Trophoblast cell (in vitro differentiated cells and primary cell): ENCODE data around the gene NRBP1.
A peak's percentile ranks its signal among the peaks of the same experiment; 100 is the strongest.

Experiments
- DNase-seq, 2 donors: peaks; one replicate each; pipeline ENCODE4 v3.0.0-alpha.2; 2016
- H2AFZ ChIP-seq: 2 replicates; pipeline ENCODE4 v1.6.1; 2013; ENCODE audit warnings: low read length, moderate library complexity, mild to moderate bottlenecking; ENCODE audit not compliant: insufficient read depth, poor library complexity
- H2AK5ac ChIP-seq: 2 replicates; pipeline ENCODE4 v1.6.1; 2013; ENCODE audit warnings: mild to moderate bottlenecking, low read length
- H2BK120ac ChIP-seq: 2 replicates; pipeline ENCODE4 v1.6.1; 2013; ENCODE audit warnings: low read length, mild to moderate bottlenecking, moderate library complexity; ENCODE audit not compliant: insufficient read depth, poor library complexity
- H2BK12ac ChIP-seq: 2 replicates; pipeline ENCODE4 v1.6.1; 2013; ENCODE audit warnings: mild to moderate bottlenecking, low read length, moderate library complexity
- H2BK5ac ChIP-seq: 2 replicates; pipeline ENCODE4 v1.6.1; 2013; ENCODE audit warnings: low read length, low read depth, moderate library complexity, mild to moderate bottlenecking; ENCODE audit not compliant: poor library complexity
- H3K14ac ChIP-seq: 2 replicates; pipeline ENCODE4 v1.6.1; 2013; ENCODE audit warnings: mild to moderate bottlenecking, low read length
- H3K18ac ChIP-seq: 2 replicates; pipeline ENCODE4 v1.6.1; 2013; ENCODE audit warnings: mild to moderate bottlenecking, low read length
- H3K23ac ChIP-seq: 2 replicates; pipeline ENCODE4 v1.6.1; 2013; ENCODE audit warnings: low read length
- H3K27ac ChIP-seq: 2 replicates; pipeline ENCODE4 v1.5.1; 2013; ENCODE audit warnings: low read depth, mild to moderate bottlenecking, inconsistent platforms, low read length, moderate library complexity
- H3K27me3 ChIP-seq: 2 replicates; pipeline ENCODE4 v1.6.1; 2013; ENCODE audit warnings: inconsistent platforms, mild to moderate bottlenecking, low read length, moderate library complexity; ENCODE audit not compliant: insufficient read depth
- H3K36me3 ChIP-seq, 2 experiments: 1 replicate in 1 of 2; 2 replicates in 1 of 2; pipeline ENCODE4 v1.6.1; 2013; ENCODE audit warnings: low read length in 2 of 2, mild to moderate bottlenecking in 2 of 2, moderate library complexity in 1 of 2; ENCODE audit not compliant: insufficient read depth in 2 of 2, control insufficient read depth in 1 of 2
- H3K4ac ChIP-seq: 2 replicates; pipeline ENCODE4 v1.6.1; 2013; ENCODE audit warnings: low read depth, mild to moderate bottlenecking, low read length, moderate library complexity
- H3K4me1 ChIP-seq, 2 experiments: 1 replicate in 1 of 2; 2 replicates in 1 of 2; pipeline ENCODE4 v1.6.1; 2013; ENCODE audit warnings: low read length in 2 of 2, mild to moderate bottlenecking in 2 of 2, moderate library complexity in 1 of 2; ENCODE audit not compliant: insufficient read depth in 2 of 2, control insufficient read depth in 1 of 2
- H3K4me2 ChIP-seq: 2 replicates; pipeline ENCODE4 v1.6.1; 2013; ENCODE audit warnings: inconsistent platforms, mild to moderate bottlenecking, low read length, moderate library complexity
- H3K4me3 ChIP-seq: 2 replicates; pipeline ENCODE4 v1.5.1; 2013; ENCODE audit warnings: mild to moderate bottlenecking, low read depth, low read length, inconsistent platforms
- H3K79me1 ChIP-seq: one replicate; pipeline ENCODE4 v1.6.1; 2013; ENCODE audit warnings: low read length
- H3K79me2 ChIP-seq: 2 replicates; pipeline ENCODE4 v1.6.1; 2013; ENCODE audit warnings: low read length, mild to moderate bottlenecking; ENCODE audit not compliant: control insufficient read depth, insufficient read depth, poor library complexity
- H3K9ac ChIP-seq: 2 replicates; pipeline ENCODE4 v1.6.1; 2013; ENCODE audit warnings: mild to moderate bottlenecking, low read length
- H3K9me3 ChIP-seq: 2 replicates; pipeline ENCODE4 v1.6.1; 2013; ENCODE audit warnings: low read depth, mild to moderate bottlenecking, control low read depth, inconsistent platforms, low read length; ENCODE audit not compliant: insufficient read depth
- H4K12ac ChIP-seq: 2 replicates; pipeline ENCODE4 v1.6.1; 2013; ENCODE audit warnings: low read depth, mild to moderate bottlenecking, low read length, moderate library complexity
- H4K8ac ChIP-seq: 2 replicates; pipeline ENCODE4 v1.6.1; 2013; ENCODE audit warnings: low read depth, mild to moderate bottlenecking, low read length, moderate library complexity
- H4K91ac ChIP-seq: one replicate; pipeline ENCODE4 v1.6.1; 2013; ENCODE audit warnings: low read depth, mild to moderate bottlenecking, low read length, moderate library complexity
- WGBS: extraction: QIAGEN DNeasy Blood & Tissue Kit; methylation state at CpG from one replicate; pipeline ENCODE4 v1.1.7; 2013; ENCODE audit warnings: missing lambda C conversion rate; ENCODE audit not compliant: insufficient read length, insufficient coverage; ENCODE audit errors: extremely low coverage; 5-methylcytosine and 5-hydroxymethylcytosine counted together

The NRBP1 gene

GRCh38 chr2:27441958-27442919 lies 13.8 kb downstream of the NRBP1 start, which contains the start of gene KRTCAP3:
Gene KRTCAP3 (plus strand): TSS chr2:27442381. CDS start chr2:27442413, 32 bp downstream.
- H4K8ac ChIP-seq, result peak within 1 kb of the TSS; percentile 82
- H3K4me1 ChIP-seq, result peaks cover 2 to 12% of the 10 kb centered on the region in 2 experiments
- peak within 1 kb of the TSS; percentile 71 for H3K4me3 ChIP-seq
- H3K27me3 ChIP-seq, result no peaks in the 10 kb centered on the region
- peak within 1 kb of the TSS; percentile 46 for H2BK12ac ChIP-seq
- peak within 1 kb of the TSS; percentile 92 for H2AFZ ChIP-seq
- H3K27ac ChIP-seq, result peak within 1 kb of the TSS; percentile 14
- H4K91ac ChIP-seq, result peak within 1 kb of the TSS; percentile 72
- peak within 1 kb of the TSS; percentile 72 for H3K4me2 ChIP-seq
- peaks cover 32 to 42% of the 10 kb centered on the region in 2 experiments for H3K36me3 ChIP-seq
- H3K9ac ChIP-seq, result peak within 1 kb of the TSS; percentile 10
- H4K12ac ChIP-seq, result peak within 1 kb of the TSS; percentile 88
- H3K79me2 ChIP-seq, result peaks cover 3% of the 10 kb centered on the region
- peak within 1 kb of the TSS; percentile 94 for H3K14ac ChIP-seq
- peak within 1 kb of the TSS; percentile 93 for H3K18ac ChIP-seq
- H3K79me1 ChIP-seq, result peaks cover 6% of the 10 kb centered on the region
- H3K9me3 ChIP-seq, result no peaks in the 10 kb centered on the region
- peak within 1 kb of the TSS; percentile 38 for H3K4ac ChIP-seq
- H2BK5ac ChIP-seq, result peak within 1 kb of the TSS; percentile 9
- DNase-seq, result peak; percentile 79 to 91
- H2AK5ac ChIP-seq, result peak within 1 kb of the TSS; percentile 73
- H2BK120ac ChIP-seq, result peak within 1 kb of the TSS; percentile 21
- no CpG with 5 or more reads among the region's 80 CpGs for WGBS
- H3K23ac ChIP-seq, result no peak within 1 kb of the TSS

- no peak overlapping the region for H3K27ac ChIP-seq
- no peak overlapping the region for H3K9ac ChIP-seq
- no peak overlapping the region for H3K4ac ChIP-seq
- H3K27me3 ChIP-seq, result no peaks in the 10 kb centered on the region
- H2AK5ac ChIP-seq, result peak overlapping the region; percentile 44
- no peak overlapping the region for H2BK12ac ChIP-seq
- H3K4me3 ChIP-seq, result no peak overlapping the region
- H3K36me3 ChIP-seq, result peaks cover 29 to 41% of the 10 kb centered on the region in 2 experiments
- H3K18ac ChIP-seq, result no peak overlapping the region
- peaks cover 6% of the 10 kb centered on the region for H3K79me1 ChIP-seq
- H4K8ac ChIP-seq, result peak overlapping the region; percentile 82
- no peak overlapping the region for H3K23ac ChIP-seq
- no peak overlapping the region for H2BK5ac ChIP-seq
- peak overlapping the region; percentile 88 for H4K12ac ChIP-seq
- peak overlapping the region; percentile 72 for H3K4me2 ChIP-seq
- H3K79me2 ChIP-seq, result peaks cover 3% of the 10 kb centered on the region
- H3K4me1 ChIP-seq, result peaks cover 2 to 12% of the 10 kb centered on the region in 2 experiments
- peak overlapping the region; percentile 94 for H3K14ac ChIP-seq
- H3K9me3 ChIP-seq, result no peaks in the 10 kb centered on the region
- H2AFZ ChIP-seq, result peak overlapping the region; percentile 92
- peak overlapping the region; percentile 72 for H4K91ac ChIP-seq
- peak overlapping the region; percentile 21 for H2BK120ac ChIP-seq
- no CpG with 5 or more reads among the region's 6 CpGs for WGBS
- DNase-seq, result no peak
These were observed 14.5 kb downstream of the NRBP1 start for GRCh38 chr2:27442920-27443282.

GRCh38 chr2:27445155-27445554 lies 16.7 kb downstream of the NRBP1 start:
- no peak overlapping the region for H4K8ac ChIP-seq
- no peak overlapping the region for H4K91ac ChIP-seq
- peaks cover 2 to 12% of the 10 kb centered on the region in 2 experiments for H3K4me1 ChIP-seq
- no peak overlapping the region for H3K14ac ChIP-seq
- peaks cover 6% of the 10 kb centered on the region for H3K79me1 ChIP-seq
- no peak overlapping the region for H3K4me2 ChIP-seq
- DNase-seq, result no peak
- no peak overlapping the region for H3K4me3 ChIP-seq
- no peaks in the 10 kb centered on the region for H3K9me3 ChIP-seq
- no peak overlapping the region for H3K27ac ChIP-seq
- no peak overlapping the region for H3K4ac ChIP-seq
- H2BK120ac ChIP-seq, result no peak overlapping the region
- no peak overlapping the region for H2AK5ac ChIP-seq
- no peaks in the 10 kb centered on the region for H3K27me3 ChIP-seq
- H4K12ac ChIP-seq, result no peak overlapping the region
- no CpG with 5 or more reads among the region's 8 CpGs for WGBS
- peaks cover 3% of the 10 kb centered on the region for H3K79me2 ChIP-seq
- H2AFZ ChIP-seq, result no peak overlapping the region
- no peak overlapping the region for H3K18ac ChIP-seq
- H2BK5ac ChIP-seq, result no peak overlapping the region
- H2BK12ac ChIP-seq, result no peak overlapping the region
- peaks cover 21 to 36% of the 10 kb centered on the region in 2 experiments for H3K36me3 ChIP-seq
- no peak overlapping the region for H3K23ac ChIP-seq
- H3K9ac ChIP-seq, result no peak overlapping the region

- H3K4me2 ChIP-seq, result no peak overlapping the region
- no peak overlapping the region for H4K12ac ChIP-seq
- peaks cover 18 to 31% of the 10 kb centered on the region in 2 experiments for H3K36me3 ChIP-seq
- H3K9me3 ChIP-seq, result no peaks in the 10 kb centered on the region
- no peak overlapping the region for H4K91ac ChIP-seq
- H3K27ac ChIP-seq, result no peak overlapping the region
- no peak overlapping the region for H3K14ac ChIP-seq
- peaks cover 2 to 12% of the 10 kb centered on the region in 2 experiments for H3K4me1 ChIP-seq
- no peak overlapping the region for H3K9ac ChIP-seq
- H3K79me2 ChIP-seq, result peaks cover 3% of the 10 kb centered on the region
- peaks cover 6% of the 10 kb centered on the region for H3K79me1 ChIP-seq
- no peak overlapping the region for H2BK5ac ChIP-seq
- no peak overlapping the region for H3K4ac ChIP-seq
- H2BK12ac ChIP-seq, result no peak overlapping the region
- no peak overlapping the region for H3K23ac ChIP-seq
- no peak overlapping the region for H3K18ac ChIP-seq
- no peaks in the 10 kb centered on the region for H3K27me3 ChIP-seq
- H2AFZ ChIP-seq, result no peak overlapping the region
- H3K4me3 ChIP-seq, result no peak overlapping the region
- H2BK120ac ChIP-seq, result no peak overlapping the region
- no CpG with 5 or more reads among the region's 8 CpGs for WGBS
- no peak overlapping the region for H2AK5ac ChIP-seq
- DNase-seq, result no peak
- H4K8ac ChIP-seq, result no peak overlapping the region
These were observed 17.2 kb downstream of the NRBP1 start for GRCh38 chr2:27445615-27446014.
